GM19035 (cell line): ENCODE results near the gene POLL.

ENCODE experiments used
- ATAC-seq: cut with Tn5 transposase; IDR thresholded peaks from one replicate; pipeline ENCODE4 v1.9.1; 2021; ENCODE audit not compliant: unreplicated experiment

POLL gene

GRCh38 chr10:101560298-101561067 is 27.6 kb downstream of the POLL start:
- no peak for ATAC-seq

GRCh38 chr10:101559596-101560297 is 28.3 kb downstream of the POLL start:
- ATAC-seq, result no peak

GRCh38 chr10:101558671-101559595 is 29.1 kb downstream of the POLL start:
- ATAC-seq, result no peak

- no peak for ATAC-seq
Observed at GRCh38 chr10:101558204-101558603, 29.9 kb downstream of the POLL start.

GRCh38 chr10:101557541-101557940 is 30.5 kb downstream of the POLL start:
- ATAC-seq, result no peak

GRCh38 chr10:101552442-101552841 is 35.6 kb downstream of the POLL start:
- no peak for ATAC-seq

- ATAC-seq, result no peak
Observed at GRCh38 chr10:101550965-101551364, 37.1 kb downstream of the POLL start.

- no peak for ATAC-seq
Observed at GRCh38 chr10:101545898-101546297, 42.2 kb downstream of the POLL start.

- no peak for ATAC-seq
Observed at GRCh38 chr10:101538446-101538845, 49.6 kb downstream of the POLL start.

- ATAC-seq, result no peak
Observed at GRCh38 chr10:101536800-101537199, 51.3 kb downstream of the POLL start.

GRCh38 chr10:101535949-101536348 is 52.1 kb downstream of the POLL start:
- ATAC-seq, result no peak

GRCh38 chr10:101529725-101530553 is 58.1 kb downstream of the POLL start:
- no peak for ATAC-seq

GRCh38 chr10:101529207-101529606 is 58.9 kb downstream of the POLL start:
- ATAC-seq, result no peak
